IPS-NIHi7 (cell line): ENCODE data around the gene LONP1.

Source experiments
- DNase-seq: peaks from one replicate; pipeline ENCODE4 v3.0.0; 2012; ENCODE audit warnings: mixed read lengths; ENCODE audit errors: extremely low spot score

LONP1 gene

DNA sequence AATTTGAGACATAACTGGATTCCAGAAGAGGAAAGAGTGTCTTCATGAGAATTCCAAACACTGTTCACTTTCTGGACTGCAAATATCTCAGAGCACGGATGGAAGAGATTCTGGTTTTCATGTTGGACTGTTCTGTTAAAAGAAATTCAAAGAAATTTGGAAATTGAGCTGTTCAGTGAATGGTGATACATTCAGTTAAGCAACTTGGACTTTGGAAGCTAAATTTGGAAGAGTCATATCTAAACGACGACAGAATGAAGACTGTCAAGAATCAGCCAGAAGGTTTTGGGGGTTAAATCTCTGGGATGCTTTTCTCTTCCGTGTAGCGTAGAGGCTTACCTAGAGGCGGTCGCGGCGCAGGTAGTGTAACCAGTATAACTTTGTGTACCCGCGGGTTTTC, 71.5 kb downstream of the LONP1 start:
- no peak for DNase-seq

DNA sequence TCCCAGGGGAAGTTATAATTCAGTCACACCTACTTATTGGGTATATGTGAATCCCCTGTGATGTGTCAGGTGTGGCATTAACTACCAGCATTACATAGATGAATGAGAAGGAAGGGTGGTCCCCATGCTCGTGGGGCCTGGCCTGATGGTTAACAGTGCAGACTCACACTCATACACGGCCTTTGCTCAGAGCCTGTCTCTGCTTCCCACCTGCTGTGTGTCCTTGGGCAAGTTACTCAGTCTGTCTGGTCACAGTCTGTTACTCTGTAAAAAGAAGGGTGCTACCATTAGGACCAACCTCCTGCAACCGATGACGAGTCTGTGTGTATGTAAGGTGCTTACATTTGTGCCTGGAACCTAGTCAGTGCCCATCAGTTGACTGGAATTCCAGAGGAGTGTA, 73.2 kb downstream of the LONP1 start:
- no peak for DNase-seq

DNA sequence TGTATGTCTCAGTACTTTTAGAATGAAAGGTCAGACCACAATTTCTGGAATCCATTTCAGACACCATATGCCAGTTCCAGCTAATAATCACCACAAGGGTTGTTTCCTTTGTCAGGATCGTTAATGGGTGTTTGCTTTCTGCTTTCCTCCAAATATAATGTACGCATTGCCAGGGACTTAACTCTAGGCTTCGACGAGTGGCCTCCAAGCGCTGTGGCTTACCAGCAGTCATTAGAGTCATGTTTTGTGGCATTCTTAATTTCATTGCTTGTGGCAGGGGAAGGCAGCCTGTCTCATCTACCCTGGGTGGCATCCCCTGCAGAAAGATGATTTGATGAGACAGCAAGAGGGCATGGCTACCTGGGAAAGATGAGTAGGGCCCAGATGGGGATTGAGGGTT, 74.5 kb downstream of the LONP1 start:
- no peak for DNase-seq

DNA sequence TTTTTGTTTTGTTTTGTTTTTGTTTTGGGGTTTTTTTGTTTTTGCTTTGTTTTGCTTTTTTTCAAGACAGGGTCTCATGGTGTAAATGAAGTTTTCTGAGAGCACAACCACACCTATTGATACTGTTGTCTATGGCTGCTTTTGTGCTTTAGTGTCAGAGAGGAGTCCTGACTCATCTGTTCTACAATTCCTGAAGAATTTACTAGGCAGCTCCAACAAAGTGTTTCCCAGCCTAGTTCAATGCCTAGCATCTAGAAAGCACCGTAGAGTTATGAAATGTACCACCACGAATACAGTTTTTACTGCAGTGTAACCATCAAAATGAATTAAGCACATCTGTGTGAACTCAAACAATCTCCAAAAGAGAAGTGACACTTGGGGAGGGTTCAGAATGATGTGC, 75.9 kb downstream of the LONP1 start:
- no peak for DNase-seq

DNA sequence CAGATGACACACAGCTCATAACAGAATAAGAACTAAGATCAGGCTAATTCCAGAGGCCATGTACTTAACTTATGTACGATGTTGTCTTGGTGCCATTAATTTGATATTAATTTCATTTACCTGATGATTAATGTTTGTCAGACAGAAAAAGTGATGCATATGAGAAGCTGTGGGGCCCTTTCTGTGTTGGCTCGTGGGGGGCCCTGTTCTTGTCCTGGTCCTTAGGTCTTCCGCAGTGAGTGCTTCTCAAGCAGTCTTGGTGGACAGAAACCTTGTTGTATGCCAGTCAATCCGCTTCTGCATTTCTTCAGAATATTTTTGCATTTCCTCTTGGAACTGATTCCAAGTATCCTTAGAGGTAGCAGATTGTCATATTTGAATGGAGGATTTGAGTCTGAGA, 76.9 kb downstream of the LONP1 start:
- no peak for DNase-seq

DNA sequence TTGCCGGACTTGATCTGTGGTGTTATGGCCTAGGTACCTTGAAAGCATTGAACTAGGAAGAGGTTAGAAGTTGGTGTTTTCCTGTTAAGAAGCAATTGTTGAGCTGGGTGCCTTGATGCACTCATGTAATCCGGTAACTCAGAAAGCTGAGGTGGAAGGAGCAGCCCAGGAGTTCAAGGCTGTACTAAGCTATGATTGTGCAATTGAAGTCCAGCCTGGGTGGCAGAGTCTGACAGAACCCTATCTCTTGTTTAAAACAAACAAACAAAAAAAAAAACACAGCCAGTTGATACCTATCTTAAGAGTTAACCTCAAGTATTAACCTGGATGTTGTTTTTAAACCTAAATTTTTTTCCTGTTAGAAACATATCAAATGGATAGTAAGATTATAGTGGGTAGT, 77.7 kb downstream of the LONP1 start:
- DNase-seq: no peak
